ENCODE data around the gene SIDT2. TPM values are rescaled to one million over a fixed set of nuclear protein-coding genes. Genes with fewer than 3 reads are reported as not detected.
"Not testable (repeated sequence)": the region's sequence is repeated elsewhere in the genome, so short reads cannot be mapped to it uniquely, and the experiment has no call there.

SIDT2 gene
- total RNA-seq, 1 donor from 2014 or later: 37.6 TPM

DNA sequence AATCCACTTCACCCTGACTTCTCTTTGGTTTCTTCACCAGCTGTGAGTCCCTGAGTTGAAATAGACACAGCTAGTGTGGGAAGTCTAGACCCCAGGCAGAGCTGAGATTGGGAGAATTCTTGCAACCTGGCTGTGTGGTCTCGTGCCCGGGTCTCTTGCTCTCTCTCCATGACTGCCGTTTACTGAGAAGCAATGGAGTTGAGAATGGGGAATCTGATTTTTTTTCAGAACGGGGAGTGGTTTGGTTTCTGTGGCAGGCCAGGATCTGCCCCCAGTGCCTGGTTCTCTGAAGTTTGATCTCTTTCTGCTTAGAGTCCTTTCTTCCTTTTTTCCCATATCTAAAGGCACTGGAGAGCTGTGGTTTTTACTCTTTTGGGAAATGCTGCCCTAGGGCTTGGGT is 1.5 kb downstream of the SIDT2 start:
- Mint-ChIP-seq H3K36me3 (ENCODE audit: low read depth) (no peaks in the 10 kb centered on the region), H3K27me3 (ENCODE audit: low read depth) (no peaks in the 10 kb centered on the region), H3K4me1 (peaks cover 46% of the 10 kb centered on the region), H3K9me3 (no peaks in the 10 kb centered on the region), H3K27ac (ENCODE audit: unreplicated experiment) (peak overlapping the region; percentile 43), H3K4me3 (peak overlapping the region; percentile 96)
- TF ChIP-seq, protein P1, sequence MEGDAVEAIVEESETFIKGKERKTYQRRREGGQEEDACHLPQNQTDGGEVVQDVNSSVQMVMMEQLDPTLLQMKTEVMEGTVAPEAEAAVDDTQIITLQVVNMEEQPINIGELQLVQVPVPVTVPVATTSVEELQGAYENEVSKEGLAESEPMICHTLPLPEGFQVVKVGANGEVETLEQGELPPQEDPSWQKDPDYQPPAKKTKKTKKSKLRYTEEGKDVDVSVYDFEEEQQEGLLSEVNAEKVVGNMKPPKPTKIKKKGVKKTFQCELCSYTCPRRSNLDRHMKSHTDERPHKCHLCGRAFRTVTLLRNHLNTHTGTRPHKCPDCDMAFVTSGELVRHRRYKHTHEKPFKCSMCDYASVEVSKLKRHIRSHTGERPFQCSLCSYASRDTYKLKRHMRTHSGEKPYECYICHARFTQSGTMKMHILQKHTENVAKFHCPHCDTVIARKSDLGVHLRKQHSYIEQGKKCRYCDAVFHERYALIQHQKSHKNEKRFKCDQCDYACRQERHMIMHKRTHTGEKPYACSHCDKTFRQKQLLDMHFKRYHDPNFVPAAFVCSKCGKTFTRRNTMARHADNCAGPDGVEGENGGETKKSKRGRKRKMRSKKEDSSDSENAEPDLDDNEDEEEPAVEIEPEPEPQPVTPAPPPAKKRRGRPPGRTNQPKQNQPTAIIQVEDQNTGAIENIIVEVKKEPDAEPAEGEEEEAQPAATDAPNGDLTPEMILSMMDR (conservative IDR thresholded peaks at IDR 0.05): no peak
- DNase-seq (ENCODE audit: low read depth, low spot score): no peak

DNA sequence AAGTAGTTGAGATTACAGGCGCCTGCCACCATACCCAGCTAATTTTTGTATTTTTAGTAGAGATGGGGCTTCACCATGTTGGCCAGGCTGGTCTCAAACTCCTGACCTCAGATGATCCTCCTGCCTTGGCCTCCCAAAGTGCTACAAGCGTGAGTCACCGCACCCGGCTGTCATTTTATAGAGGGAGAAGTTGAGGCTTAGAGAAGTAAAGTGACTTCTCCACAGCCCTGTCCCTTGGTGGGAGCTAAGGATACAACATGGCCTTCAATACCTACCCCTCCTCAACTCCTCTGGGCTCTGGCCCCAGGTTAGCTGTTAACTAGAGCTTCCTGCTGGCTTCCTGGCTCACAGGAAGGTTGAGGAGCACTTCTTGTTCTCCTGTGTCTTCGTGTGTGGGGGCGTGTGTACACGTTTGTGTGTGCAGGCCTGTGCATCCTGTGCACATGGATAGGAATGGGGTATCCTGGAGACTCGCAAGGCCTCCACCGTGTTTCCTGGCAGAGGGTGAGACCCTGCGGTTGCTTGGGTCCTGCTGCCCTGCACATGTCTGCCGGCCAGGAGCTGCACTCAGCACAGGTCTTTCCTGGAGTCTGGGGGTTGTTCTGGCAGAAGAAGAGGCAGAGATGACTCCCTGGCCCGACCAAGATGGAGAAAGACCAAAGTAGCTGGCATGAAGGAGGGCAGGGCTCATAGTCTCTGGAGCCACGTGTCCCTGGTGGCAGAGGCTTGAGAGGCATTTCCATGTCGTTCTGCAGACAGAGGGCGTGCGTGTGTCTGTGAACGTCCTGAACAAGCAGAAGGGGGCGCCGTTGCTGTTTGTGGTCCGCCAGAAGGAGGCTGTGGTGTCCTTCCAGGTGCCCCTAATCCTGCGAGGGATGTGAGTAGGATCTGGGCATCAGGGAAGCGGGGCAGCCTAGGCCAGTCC is 2.4 kb downstream of the SIDT2 start:
- DNase-seq (ENCODE audit: low read depth, low spot score): peak; percentile 58
- Mint-ChIP-seq H3K4me1 (peaks cover 37% of the 10 kb centered on the region), H3K36me3 (ENCODE audit: low read depth) (no peaks in the 10 kb centered on the region), H3K27ac (ENCODE audit: unreplicated experiment) (no peak overlapping the region), H3K27me3 (ENCODE audit: low read depth) (no peaks in the 10 kb centered on the region), H3K4me3 (peak overlapping the region; percentile 96), H3K9me3 (no peaks in the 10 kb centered on the region)
- TF ChIP-seq, protein P1 (conservative IDR thresholded peaks at IDR 0.05): peak; percentile 51

DNA sequence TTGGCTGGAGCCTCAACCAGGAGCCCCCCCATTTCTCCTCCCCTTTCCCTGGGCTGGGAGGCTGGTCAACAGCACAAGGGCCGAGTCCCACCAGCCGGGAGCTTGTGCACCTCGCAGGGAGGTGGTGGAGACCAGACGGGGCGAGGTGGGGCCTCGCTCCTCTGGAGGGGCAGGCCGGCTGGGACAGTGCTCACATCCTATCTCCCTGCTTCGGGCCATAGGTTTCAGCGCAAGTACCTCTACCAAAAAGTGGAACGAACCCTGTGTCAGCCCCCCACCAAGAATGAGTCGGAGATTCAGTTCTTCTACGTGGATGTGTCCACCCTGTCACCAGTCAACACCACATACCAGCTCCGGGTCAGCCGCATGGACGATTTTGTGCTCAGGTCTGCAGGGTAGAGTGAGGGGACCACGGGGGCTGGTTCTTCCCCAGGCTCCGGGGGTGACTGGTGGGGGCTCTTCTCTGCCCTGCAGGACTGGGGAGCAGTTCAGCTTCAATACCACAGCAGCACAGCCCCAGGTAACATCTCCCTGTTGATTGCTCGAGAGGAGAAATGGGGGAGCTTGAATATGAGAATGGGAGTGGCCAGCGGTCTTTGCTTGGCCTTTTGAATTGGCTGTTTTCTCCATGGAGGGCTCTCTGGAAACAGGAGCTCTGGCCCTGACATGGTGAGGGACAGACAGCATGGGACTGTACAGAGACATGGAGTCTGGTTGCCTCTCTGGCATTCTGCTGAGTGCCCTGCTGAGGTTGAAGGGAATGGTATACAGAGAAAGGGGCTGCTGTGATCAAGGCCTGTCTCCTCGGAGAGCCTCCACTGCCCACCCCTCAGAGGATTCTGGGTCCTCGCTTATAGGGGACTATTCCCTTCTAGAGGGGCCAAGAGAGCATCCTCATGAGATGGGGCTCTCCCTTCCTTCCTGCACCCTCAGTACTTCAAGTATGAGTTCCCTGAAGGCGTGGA is 3.3 kb downstream of the SIDT2 start:
- H3K9me3 Mint-ChIP-seq: no peaks in the 10 kb centered on the region
- H3K27ac Mint-ChIP-seq (ENCODE audit: unreplicated experiment): no peak overlapping the region
- peaks cover 33% of the 10 kb centered on the region for H3K4me1 Mint-ChIP-seq
- DNase-seq (ENCODE audit: low read depth, low spot score): no peak
- H3K27me3 Mint-ChIP-seq (ENCODE audit: low read depth): no peaks in the 10 kb centered on the region
- H3K4me3 Mint-ChIP-seq: peak overlapping the region; percentile 19
- TF ChIP-seq, protein P1 (conservative IDR thresholded peaks at IDR 0.05): no peak
- no peaks in the 10 kb centered on the region for H3K36me3 Mint-ChIP-seq (ENCODE audit: low read depth)

DNA sequence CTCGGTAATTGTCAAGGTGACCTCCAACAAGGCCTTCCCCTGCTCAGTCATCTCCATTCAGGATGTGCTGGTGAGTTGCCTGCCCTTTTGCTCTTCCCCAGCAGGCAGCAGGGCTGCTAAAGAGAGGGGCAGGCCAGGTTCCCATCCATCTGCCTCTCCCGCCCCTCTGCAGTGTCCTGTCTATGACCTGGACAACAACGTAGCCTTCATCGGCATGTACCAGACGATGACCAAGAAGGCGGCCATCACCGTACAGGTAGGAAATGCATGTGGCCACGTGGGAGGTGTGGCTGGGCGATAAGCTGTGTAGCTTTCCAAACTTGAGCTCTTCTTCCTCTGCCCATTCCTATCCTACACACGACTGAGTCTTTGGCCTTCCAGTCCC is 4.0 kb downstream of the SIDT2 start:
- Mint-ChIP-seq H3K9me3 (no peaks in the 10 kb centered on the region), H3K27me3 (ENCODE audit: low read depth) (no peaks in the 10 kb centered on the region), H3K36me3 (ENCODE audit: low read depth) (no peaks in the 10 kb centered on the region), H3K27ac (ENCODE audit: unreplicated experiment) (no peak overlapping the region), H3K4me3 (peak overlapping the region; percentile 65), H3K4me1 (peaks cover 39% of the 10 kb centered on the region)
- TF ChIP-seq, protein P1 (conservative IDR thresholded peaks at IDR 0.05): no peak
- no peak for DNase-seq (ENCODE audit: low read depth, low spot score)

DNA sequence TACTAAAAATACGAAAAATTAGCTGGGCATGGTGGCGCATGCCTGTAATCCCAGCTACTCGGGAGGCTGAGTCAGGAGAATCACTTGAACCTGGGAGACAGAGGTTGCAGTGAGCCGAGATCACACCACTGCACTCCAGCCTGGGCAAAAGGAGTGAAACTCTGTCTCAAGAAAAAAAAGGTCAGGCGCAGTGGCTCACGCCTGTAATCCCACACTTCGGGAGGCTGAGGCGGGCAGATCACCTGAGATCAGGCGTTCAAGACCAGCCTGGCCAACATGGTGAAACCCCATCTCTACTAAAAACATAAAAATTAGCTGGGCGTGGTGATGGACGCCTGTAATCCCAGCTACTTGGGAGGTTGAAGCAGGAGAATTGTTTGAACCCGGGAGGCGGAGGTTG is 4.6 kb downstream of the SIDT2 start:
- DNase-seq (ENCODE audit: low read depth, low spot score); H3K36me3 Mint-ChIP-seq (ENCODE audit: low read depth); H3K4me3 Mint-ChIP-seq; H3K9me3 Mint-ChIP-seq; H3K27ac Mint-ChIP-seq (ENCODE audit: unreplicated experiment); H3K27me3 Mint-ChIP-seq (ENCODE audit: low read depth): not testable (repeated sequence)
- peaks cover 33% of the 10 kb centered on the region for H3K4me1 Mint-ChIP-seq
